ENCODE results near the gene CEACAM7. TPM values are rescaled to one million over a fixed set of nuclear protein-coding genes. Genes with fewer than 3 reads are reported as not detected.

CEACAM7 gene
- total RNA-seq, 1 experiment from 2014 or later = not detected

DNA sequence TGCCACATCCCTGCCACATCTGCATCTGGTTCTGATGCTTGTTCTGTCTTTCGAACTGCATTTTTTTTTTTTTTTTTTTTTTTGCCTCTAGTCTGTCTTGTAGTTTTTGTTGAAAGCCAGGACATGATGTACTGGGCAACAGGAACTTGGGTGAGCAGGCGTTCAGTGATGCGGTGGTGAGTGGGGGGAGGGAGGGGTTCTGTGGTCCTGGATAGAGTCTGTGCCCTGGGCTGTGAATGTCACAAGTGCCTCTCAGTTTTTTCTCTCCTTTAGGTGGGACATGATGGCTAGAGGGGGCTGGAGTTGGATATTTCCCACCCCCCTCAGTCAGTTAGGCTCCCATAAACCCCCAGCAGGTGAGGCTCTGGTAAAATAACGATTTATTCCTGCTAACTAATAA, 64.7 kb downstream of the CEACAM7 start:
- intact Hi-C loops (cut with micrococcal nuclease) = no loop called here
- DNase-seq (ENCODE audit: low read depth, low spot score) (no peak), ATAC-seq (no peak)
- no peak for TF ChIP-seq JUND (IDR thresholded peaks at IDR 0.05)
- no peak for TF ChIP-seq FOSL1 (IDR thresholded peaks at IDR 0.05; ENCODE audit: low read depth)
- TF ChIP-seq ZNF274 (IDR thresholded peaks at IDR 0.05; ENCODE audit: low read depth, low read length) = no peak
- no peak for TF ChIP-seq ZFX (IDR thresholded peaks at IDR 0.05)
- no peak for TF ChIP-seq TCF7L2 (IDR thresholded peaks at IDR 0.05; ENCODE audit: borderline replicate concordance, extremely low read depth, insufficient read depth, insufficient read length)
- TF ChIP-seq, protein P1, sequence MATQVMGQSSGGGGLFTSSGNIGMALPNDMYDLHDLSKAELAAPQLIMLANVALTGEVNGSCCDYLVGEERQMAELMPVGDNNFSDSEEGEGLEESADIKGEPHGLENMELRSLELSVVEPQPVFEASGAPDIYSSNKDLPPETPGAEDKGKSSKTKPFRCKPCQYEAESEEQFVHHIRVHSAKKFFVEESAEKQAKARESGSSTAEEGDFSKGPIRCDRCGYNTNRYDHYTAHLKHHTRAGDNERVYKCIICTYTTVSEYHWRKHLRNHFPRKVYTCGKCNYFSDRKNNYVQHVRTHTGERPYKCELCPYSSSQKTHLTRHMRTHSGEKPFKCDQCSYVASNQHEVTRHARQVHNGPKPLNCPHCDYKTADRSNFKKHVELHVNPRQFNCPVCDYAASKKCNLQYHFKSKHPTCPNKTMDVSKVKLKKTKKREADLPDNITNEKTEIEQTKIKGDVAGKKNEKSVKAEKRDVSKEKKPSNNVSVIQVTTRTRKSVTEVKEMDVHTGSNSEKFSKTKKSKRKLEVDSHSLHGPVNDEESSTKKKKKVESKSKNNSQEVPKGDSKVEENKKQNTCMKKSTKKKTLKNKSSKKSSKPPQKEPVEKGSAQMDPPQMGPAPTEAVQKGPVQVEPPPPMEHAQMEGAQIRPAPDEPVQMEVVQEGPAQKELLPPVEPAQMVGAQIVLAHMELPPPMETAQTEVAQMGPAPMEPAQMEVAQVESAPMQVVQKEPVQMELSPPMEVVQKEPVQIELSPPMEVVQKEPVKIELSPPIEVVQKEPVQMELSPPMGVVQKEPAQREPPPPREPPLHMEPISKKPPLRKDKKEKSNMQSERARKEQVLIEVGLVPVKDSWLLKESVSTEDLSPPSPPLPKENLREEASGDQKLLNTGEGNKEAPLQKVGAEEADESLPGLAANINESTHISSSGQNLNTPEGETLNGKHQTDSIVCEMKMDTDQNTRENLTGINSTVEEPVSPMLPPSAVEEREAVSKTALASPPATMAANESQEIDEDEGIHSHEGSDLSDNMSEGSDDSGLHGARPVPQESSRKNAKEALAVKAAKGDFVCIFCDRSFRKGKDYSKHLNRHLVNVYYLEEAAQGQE (IDR thresholded peaks at IDR 0.05; ENCODE audit: low read depth) = no peak
- TF ChIP-seq EZH2phosphoT487 (IDR thresholded peaks at IDR 0.05; ENCODE audit: borderline replicate concordance) = no peak
- TF ChIP-seq RAD21 (IDR thresholded peaks at IDR 0.05; ENCODE audit: low read depth) = no peak
- TF ChIP-seq POLR2AphosphoS5 (IDR thresholded peaks at IDR 0.05; ENCODE audit: low read depth, low read length) = no peak
- TF ChIP-seq, protein P2, sequence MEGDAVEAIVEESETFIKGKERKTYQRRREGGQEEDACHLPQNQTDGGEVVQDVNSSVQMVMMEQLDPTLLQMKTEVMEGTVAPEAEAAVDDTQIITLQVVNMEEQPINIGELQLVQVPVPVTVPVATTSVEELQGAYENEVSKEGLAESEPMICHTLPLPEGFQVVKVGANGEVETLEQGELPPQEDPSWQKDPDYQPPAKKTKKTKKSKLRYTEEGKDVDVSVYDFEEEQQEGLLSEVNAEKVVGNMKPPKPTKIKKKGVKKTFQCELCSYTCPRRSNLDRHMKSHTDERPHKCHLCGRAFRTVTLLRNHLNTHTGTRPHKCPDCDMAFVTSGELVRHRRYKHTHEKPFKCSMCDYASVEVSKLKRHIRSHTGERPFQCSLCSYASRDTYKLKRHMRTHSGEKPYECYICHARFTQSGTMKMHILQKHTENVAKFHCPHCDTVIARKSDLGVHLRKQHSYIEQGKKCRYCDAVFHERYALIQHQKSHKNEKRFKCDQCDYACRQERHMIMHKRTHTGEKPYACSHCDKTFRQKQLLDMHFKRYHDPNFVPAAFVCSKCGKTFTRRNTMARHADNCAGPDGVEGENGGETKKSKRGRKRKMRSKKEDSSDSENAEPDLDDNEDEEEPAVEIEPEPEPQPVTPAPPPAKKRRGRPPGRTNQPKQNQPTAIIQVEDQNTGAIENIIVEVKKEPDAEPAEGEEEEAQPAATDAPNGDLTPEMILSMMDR (IDR thresholded peaks at IDR 0.05 in 2 of 3, conservative IDR thresholded peaks at IDR 0.05 in 1 of 3; ENCODE audit: borderline replicate concordance in 1 of 3, insufficient read depth in 1 of 3, low read depth in 2 of 3, low read length in 2 of 3) = no peak
- no peak for TF ChIP-seq CBX3 (IDR thresholded peaks at IDR 0.05; ENCODE audit: low read depth)
- no peak for TF ChIP-seq EZH2 (IDR thresholded peaks at IDR 0.05)
- no peak for TF ChIP-seq SRF (IDR thresholded peaks at IDR 0.05; ENCODE audit: low read depth)
- TF ChIP-seq, protein P3, sequence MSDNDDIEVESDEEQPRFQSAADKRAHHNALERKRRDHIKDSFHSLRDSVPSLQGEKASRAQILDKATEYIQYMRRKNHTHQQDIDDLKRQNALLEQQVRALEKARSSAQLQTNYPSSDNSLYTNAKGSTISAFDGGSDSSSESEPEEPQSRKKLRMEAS (IDR thresholded peaks at IDR 0.05) = no peak
- no peak for TF ChIP-seq SIN3A (IDR thresholded peaks at IDR 0.05; ENCODE audit: low read depth)
- TF ChIP-seq POLR2A (IDR thresholded peaks at IDR 0.05; ENCODE audit: borderline replicate concordance, extremely low read depth, insufficient read depth, insufficient read length) = no peak
- TF ChIP-seq EGR1 (IDR thresholded peaks at IDR 0.05; ENCODE audit: low read depth) = no peak
- TF ChIP-seq, protein P4, sequence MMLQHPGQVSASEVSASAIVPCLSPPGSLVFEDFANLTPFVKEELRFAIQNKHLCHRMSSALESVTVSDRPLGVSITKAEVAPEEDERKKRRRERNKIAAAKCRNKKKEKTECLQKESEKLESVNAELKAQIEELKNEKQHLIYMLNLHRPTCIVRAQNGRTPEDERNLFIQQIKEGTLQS (IDR thresholded peaks at IDR 0.05) = no peak
- no peak for TF ChIP-seq SP1 (IDR thresholded peaks at IDR 0.05; ENCODE audit: low read depth)
- no peaks in the 10 kb centered on the region for H3K9me2 ChIP-seq (ENCODE audit: insufficient read depth)
- H3K27me3 ChIP-seq (ENCODE audit: insufficient read depth, low read length) = peaks cover 54% of the 10 kb centered on the region
- no peak overlapping the region for H3K27ac ChIP-seq (ENCODE audit: low read depth, low read length)
- ChIA-PET RAD21 (ENCODE audit: low non-redundant PET in 1 of 2, low total read pairs in 2 of 2, uncharacterized antibody in 2 of 2, unreplicated experiment in 2 of 2) (no interaction called here), POLR2A (no interaction called here), CTCF (no interaction called here)
- no peak overlapping the region for H3K4me3 ChIP-seq (replicated peaks in 1 of 2; ENCODE audit: low read depth in 1 of 2, low read length in 2 of 2)
- H3K4me1 ChIP-seq (ENCODE audit: control insufficient read depth in 1 of 2, insufficient read depth in 2 of 2, low read length in 2 of 2) = no peaks in the 10 kb centered on the region
- no peaks in the 10 kb centered on the region for H3K36me3 ChIP-seq (ENCODE audit: control insufficient read depth in 1 of 2, insufficient read depth in 2 of 2, low read length in 2 of 2)
- H3K79me2 ChIP-seq (ENCODE audit: insufficient read depth, low read length) = no peaks in the 10 kb centered on the region
- BruUV-seq (replicated peaks) = no TSS peak
- H3K4me2 ChIP-seq (ENCODE audit: low read length) = no peak overlapping the region
- no peaks in the 10 kb centered on the region for H4K20me1 ChIP-seq (ENCODE audit: insufficient read depth)
- no peaks in the 10 kb centered on the region for H3K9me3 ChIP-seq (ENCODE audit: control insufficient read depth in 1 of 2, insufficient read depth in 1 of 2, low read depth in 1 of 2, low read length in 2 of 2)
- no peak overlapping the region for H2AFZ ChIP-seq (ENCODE audit: low read depth, low read length, poor library complexity, severe bottlenecking)
- H3K9ac ChIP-seq (ENCODE audit: low read length) = no peak overlapping the region
